ENCODE data around the gene AKR1D1.

Gene AKR1D1

DNA sequence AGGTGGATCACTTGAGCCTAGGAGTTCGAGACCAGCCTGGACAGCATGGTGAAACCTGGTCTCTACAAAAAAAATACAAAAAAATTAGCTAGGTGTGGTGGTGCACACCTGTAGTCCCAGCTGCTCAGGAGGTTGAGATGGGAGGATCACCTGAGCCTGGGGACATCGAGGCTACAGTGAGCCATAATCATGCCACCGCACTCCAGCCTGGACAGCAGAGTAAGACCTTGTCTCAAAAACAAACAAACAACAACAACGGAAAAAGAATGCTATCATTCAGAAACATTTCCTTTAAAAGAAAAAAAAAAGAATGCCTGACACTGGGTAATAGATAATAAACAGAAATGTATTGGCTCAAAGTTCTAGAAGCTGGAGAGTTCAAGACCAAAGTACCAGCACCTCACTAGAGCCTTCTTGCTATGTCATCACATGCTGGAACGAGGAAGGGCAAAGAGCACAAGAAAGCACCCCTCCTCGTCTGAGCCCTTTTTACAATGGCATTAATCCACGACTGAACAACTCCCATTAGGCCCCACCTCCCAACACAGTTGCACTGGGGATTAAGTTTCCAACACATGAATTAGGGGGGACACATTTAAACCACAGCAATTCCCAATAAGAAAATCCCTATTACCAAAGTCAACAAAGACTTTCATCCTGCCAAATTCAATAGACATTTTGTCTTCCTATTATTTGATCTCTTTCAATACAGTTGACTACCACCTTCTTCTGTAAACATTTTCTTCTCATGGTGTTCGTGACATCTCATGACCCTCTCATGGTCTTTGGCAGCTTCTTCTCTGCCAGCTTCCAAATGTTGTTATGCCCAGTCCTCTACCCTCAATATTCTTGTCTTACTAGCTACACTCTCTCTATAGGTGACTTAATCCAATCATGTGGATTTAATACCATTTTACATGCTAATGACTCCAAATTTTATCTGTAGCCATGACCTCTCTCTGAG is 20.0 kb downstream of the AKR1D1 start:
- no peaks in the 10 kb centered on the region for H3K9me3 ChIP-seq (ENCODE audit: control insufficient read depth, insufficient read depth, low read length)
- H3K9ac ChIP-seq (ENCODE audit: low read depth, low read length): no peak overlapping the region
- no peaks in the 10 kb centered on the region for H3K4me1 ChIP-seq (ENCODE audit: control insufficient read depth, insufficient read depth, low read length)
- no peaks in the 10 kb centered on the region for H3K36me3 ChIP-seq (ENCODE audit: control insufficient read depth, insufficient read depth, low read length)
- no peaks in the 10 kb centered on the region for H3K27me3 ChIP-seq (ENCODE audit: control insufficient read depth, insufficient read depth, low read length)
- no peak overlapping the region for H3K4me3 ChIP-seq (ENCODE audit: low read depth, low read length)

- Histone ChIP-seq H3K4me3 (ENCODE audit: low read depth, low read length) (no peak overlapping the region), H3K36me3 (ENCODE audit: control insufficient read depth, insufficient read depth, low read length) (no peaks in the 10 kb centered on the region), H3K9me3 (ENCODE audit: control insufficient read depth, insufficient read depth, low read length) (no peaks in the 10 kb centered on the region), H3K27me3 (ENCODE audit: control insufficient read depth, insufficient read depth, low read length) (no peaks in the 10 kb centered on the region), H3K4me1 (ENCODE audit: control insufficient read depth, insufficient read depth, low read length) (no peaks in the 10 kb centered on the region), H3K9ac (ENCODE audit: low read depth, low read length) (no peak overlapping the region)
Observed at GRCh38 chr7:138097064-138097741, 20.9 kb downstream of the AKR1D1 start.

GRCh38 chr7:138099813-138100212 is 23.6 kb downstream of the AKR1D1 start:
- H3K9ac ChIP-seq (ENCODE audit: low read depth, low read length): no peak overlapping the region
- no peaks in the 10 kb centered on the region for H3K4me1 ChIP-seq (ENCODE audit: control insufficient read depth, insufficient read depth, low read length)
- H3K4me3 ChIP-seq (ENCODE audit: low read depth, low read length): no peak overlapping the region
- H3K36me3 ChIP-seq (ENCODE audit: control insufficient read depth, insufficient read depth, low read length): no peaks in the 10 kb centered on the region
- H3K27me3 ChIP-seq (ENCODE audit: control insufficient read depth, insufficient read depth, low read length): no peaks in the 10 kb centered on the region
- H3K9me3 ChIP-seq (ENCODE audit: control insufficient read depth, insufficient read depth, low read length): no peaks in the 10 kb centered on the region

GRCh38 chr7:138105221-138105620 is 29.0 kb downstream of the AKR1D1 start:
- Histone ChIP-seq H3K36me3 (ENCODE audit: control insufficient read depth, insufficient read depth, low read length) (no peaks in the 10 kb centered on the region), H3K4me3 (ENCODE audit: low read depth, low read length) (no peak overlapping the region), H3K9ac (ENCODE audit: low read depth, low read length) (no peak overlapping the region), H3K4me1 (ENCODE audit: control insufficient read depth, insufficient read depth, low read length) (no peaks in the 10 kb centered on the region), H3K9me3 (ENCODE audit: control insufficient read depth, insufficient read depth, low read length) (no peaks in the 10 kb centered on the region), H3K27me3 (ENCODE audit: control insufficient read depth, insufficient read depth, low read length) (no peaks in the 10 kb centered on the region)

DNA sequence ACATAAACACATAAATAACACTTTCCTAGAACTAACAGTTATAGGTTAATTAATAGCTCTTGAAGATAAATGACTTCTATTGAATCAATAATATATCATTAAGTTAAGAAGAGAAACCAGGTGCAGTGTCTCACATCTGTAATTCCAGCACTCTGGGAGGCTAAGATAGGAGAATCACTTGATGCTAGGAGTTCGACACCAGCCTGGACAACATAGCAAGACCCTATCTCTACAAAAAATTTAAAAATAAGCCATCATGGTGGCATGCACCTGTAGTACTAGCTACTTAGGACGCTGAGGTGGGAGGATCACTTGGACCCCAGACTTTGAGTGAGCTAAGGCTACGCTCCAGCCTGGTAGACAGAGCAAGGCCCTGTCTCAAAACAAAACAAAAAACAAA is 38.8 kb downstream of the AKR1D1 start:
- H3K9ac ChIP-seq (ENCODE audit: low read depth, low read length): no peak overlapping the region
- no peaks in the 10 kb centered on the region for H3K36me3 ChIP-seq (ENCODE audit: control insufficient read depth, insufficient read depth, low read length)
- no peaks in the 10 kb centered on the region for H3K9me3 ChIP-seq (ENCODE audit: control insufficient read depth, insufficient read depth, low read length)
- no peaks in the 10 kb centered on the region for H3K4me1 ChIP-seq (ENCODE audit: control insufficient read depth, insufficient read depth, low read length)
- no peak overlapping the region for H3K4me3 ChIP-seq (ENCODE audit: low read depth, low read length)
- no peaks in the 10 kb centered on the region for H3K27me3 ChIP-seq (ENCODE audit: control insufficient read depth, insufficient read depth, low read length)

- H3K4me3 ChIP-seq (ENCODE audit: low read depth, low read length): no peak overlapping the region
- H3K4me1 ChIP-seq (ENCODE audit: control insufficient read depth, insufficient read depth, low read length): no peaks in the 10 kb centered on the region
- no peak overlapping the region for H3K9ac ChIP-seq (ENCODE audit: low read depth, low read length)
- no peaks in the 10 kb centered on the region for H3K36me3 ChIP-seq (ENCODE audit: control insufficient read depth, insufficient read depth, low read length)
- H3K27me3 ChIP-seq (ENCODE audit: control insufficient read depth, insufficient read depth, low read length): no peaks in the 10 kb centered on the region
- H3K9me3 ChIP-seq (ENCODE audit: control insufficient read depth, insufficient read depth, low read length): no peaks in the 10 kb centered on the region
Observed at GRCh38 chr7:138116141-138116540, 39.9 kb downstream of the AKR1D1 start.

GRCh38 chr7:138116892-138117291 is 40.6 kb downstream of the AKR1D1 start:
- H3K9ac ChIP-seq (ENCODE audit: low read depth, low read length): no peak overlapping the region
- no peaks in the 10 kb centered on the region for H3K27me3 ChIP-seq (ENCODE audit: control insufficient read depth, insufficient read depth, low read length)
- no peaks in the 10 kb centered on the region for H3K9me3 ChIP-seq (ENCODE audit: control insufficient read depth, insufficient read depth, low read length)
- H3K4me3 ChIP-seq (ENCODE audit: low read depth, low read length): no peak overlapping the region
- H3K36me3 ChIP-seq (ENCODE audit: control insufficient read depth, insufficient read depth, low read length): no peaks in the 10 kb centered on the region
- H3K4me1 ChIP-seq (ENCODE audit: control insufficient read depth, insufficient read depth, low read length): no peaks in the 10 kb centered on the region

GRCh38 chr7:138120140-138120827 is 44.0 kb downstream of the AKR1D1 start:
- H3K4me1 ChIP-seq (ENCODE audit: control insufficient read depth, insufficient read depth, low read length): peaks cover 3% of the 10 kb centered on the region
- no peaks in the 10 kb centered on the region for H3K36me3 ChIP-seq (ENCODE audit: control insufficient read depth, insufficient read depth, low read length)
- no peak overlapping the region for H3K9ac ChIP-seq (ENCODE audit: low read depth, low read length)
- H3K27me3 ChIP-seq (ENCODE audit: control insufficient read depth, insufficient read depth, low read length): no peaks in the 10 kb centered on the region
- no peaks in the 10 kb centered on the region for H3K9me3 ChIP-seq (ENCODE audit: control insufficient read depth, insufficient read depth, low read length)
- no peak overlapping the region for H3K4me3 ChIP-seq (ENCODE audit: low read depth, low read length)

DNA sequence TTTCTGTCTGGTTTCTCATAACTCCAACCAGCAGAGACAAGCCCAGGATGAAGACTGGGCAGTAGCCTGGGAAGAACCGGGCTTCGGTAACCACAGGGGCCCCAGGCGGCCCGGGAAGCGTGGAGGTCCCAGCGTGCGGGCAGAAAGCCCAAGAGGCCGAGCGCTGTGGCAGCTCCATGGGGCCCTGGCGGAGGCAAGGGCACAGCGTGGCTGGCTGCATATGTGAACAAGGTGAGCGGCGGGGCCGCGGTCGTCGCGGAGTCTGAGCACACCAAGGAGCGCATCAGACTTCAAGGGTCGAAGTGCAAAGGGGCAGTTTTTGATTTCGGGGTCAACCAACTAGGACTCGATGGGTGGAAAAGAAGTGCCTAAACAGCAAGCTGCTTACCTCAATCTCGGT is 45.9 kb downstream of the AKR1D1 start:
- H3K9me3 ChIP-seq (ENCODE audit: control insufficient read depth, insufficient read depth, low read length): no peaks in the 10 kb centered on the region
- no peak overlapping the region for H3K9ac ChIP-seq (ENCODE audit: low read depth, low read length)
- peaks cover 3% of the 10 kb centered on the region for H3K4me1 ChIP-seq (ENCODE audit: control insufficient read depth, insufficient read depth, low read length)
- no peaks in the 10 kb centered on the region for H3K27me3 ChIP-seq (ENCODE audit: control insufficient read depth, insufficient read depth, low read length)
- H3K4me3 ChIP-seq (ENCODE audit: low read depth, low read length): no peak overlapping the region
- no peaks in the 10 kb centered on the region for H3K36me3 ChIP-seq (ENCODE audit: control insufficient read depth, insufficient read depth, low read length)

DNA sequence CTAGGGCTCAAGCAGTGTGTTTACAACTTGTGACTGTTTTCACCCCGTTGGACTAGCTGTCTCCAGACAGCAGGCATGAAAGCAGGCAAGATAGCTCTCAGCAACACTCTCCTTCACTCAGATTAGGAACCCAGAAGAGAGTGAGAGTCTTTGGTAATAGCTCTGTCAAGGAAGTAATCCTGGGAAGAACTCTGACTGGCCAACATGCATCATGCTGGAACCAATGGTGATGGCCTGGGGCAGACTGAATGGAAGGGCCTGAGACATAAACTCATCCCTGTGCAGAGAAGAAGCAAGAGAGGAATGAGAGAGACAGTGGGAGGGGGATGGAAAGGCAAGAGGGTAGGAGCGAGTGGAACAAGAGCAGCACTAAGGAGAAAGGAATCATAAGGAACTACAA is 48.9 kb downstream of the AKR1D1 start:
- Histone ChIP-seq H3K9ac (ENCODE audit: low read depth, low read length) (no peak overlapping the region), H3K4me3 (ENCODE audit: low read depth, low read length) (no peak overlapping the region), H3K9me3 (ENCODE audit: control insufficient read depth, insufficient read depth, low read length) (peaks cover 4% of the 10 kb centered on the region), H3K36me3 (ENCODE audit: control insufficient read depth, insufficient read depth, low read length) (no peaks in the 10 kb centered on the region), H3K27me3 (ENCODE audit: control insufficient read depth, insufficient read depth, low read length) (no peaks in the 10 kb centered on the region), H3K4me1 (ENCODE audit: control insufficient read depth, insufficient read depth, low read length) (peaks cover 3% of the 10 kb centered on the region)

GRCh38 chr7:138125598-138126111 is 49.4 kb downstream of the AKR1D1 start:
- H3K4me1 ChIP-seq (ENCODE audit: control insufficient read depth, insufficient read depth, low read length): peaks cover 3% of the 10 kb centered on the region
- H3K9me3 ChIP-seq (ENCODE audit: control insufficient read depth, insufficient read depth, low read length): peaks cover 4% of the 10 kb centered on the region
- H3K27me3 ChIP-seq (ENCODE audit: control insufficient read depth, insufficient read depth, low read length): no peaks in the 10 kb centered on the region
- no peak overlapping the region for H3K4me3 ChIP-seq (ENCODE audit: low read depth, low read length)
- no peak overlapping the region for H3K9ac ChIP-seq (ENCODE audit: low read depth, low read length)
- H3K36me3 ChIP-seq (ENCODE audit: control insufficient read depth, insufficient read depth, low read length): no peaks in the 10 kb centered on the region

Data from iPS-15b (cell line).